Measurements from ENCODE around the gene INSRR. TPM values are rescaled to one million over a fixed set of nuclear protein-coding genes. Genes with fewer than 3 reads are reported as not detected.

INSRR gene
- total and polyA plus RNA-seq, 10 donors, result under 0.01 to 0.09 (median 0.09) TPM; not detected in 6

DNA sequence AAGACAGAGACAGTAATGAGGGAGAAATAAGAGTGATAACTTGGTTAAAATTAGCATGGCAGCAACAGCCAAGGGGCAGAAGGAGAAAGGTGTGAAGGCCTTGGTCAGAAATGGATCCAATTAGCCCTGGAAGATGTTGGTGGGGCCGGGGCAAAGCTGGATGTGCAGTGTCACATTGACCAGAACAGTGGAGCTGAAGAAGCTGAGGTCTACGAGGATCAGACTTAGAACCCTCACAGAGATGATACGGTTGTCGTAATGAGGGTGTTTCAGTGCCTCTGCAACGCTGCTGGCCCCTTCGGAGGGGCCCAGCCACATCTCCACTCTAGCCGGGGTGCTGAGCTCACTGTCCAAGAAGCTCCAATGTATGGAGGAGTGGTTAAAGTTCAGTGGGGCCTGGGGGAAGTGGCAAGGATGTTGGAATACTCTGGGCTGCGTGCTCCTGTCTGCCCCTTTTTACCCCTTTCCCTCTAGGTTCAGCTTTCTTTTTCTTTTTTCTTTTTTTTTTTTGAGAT, 56.4 kb downstream of the INSRR start:
- H3K36me3 ChIP-seq, result peaks cover 2 to 69% (median 44%) of the 10 kb centered on the region in 6 donors
- TF ChIP-seq POLR2AphosphoS5 (IDR thresholded peaks at IDR 0.05) (peak in 1 of 3 donors; percentile 31), POLR2A (IDR thresholded peaks at IDR 0.05) (no peak)
- TF ChIP-seq, protein P1, sequence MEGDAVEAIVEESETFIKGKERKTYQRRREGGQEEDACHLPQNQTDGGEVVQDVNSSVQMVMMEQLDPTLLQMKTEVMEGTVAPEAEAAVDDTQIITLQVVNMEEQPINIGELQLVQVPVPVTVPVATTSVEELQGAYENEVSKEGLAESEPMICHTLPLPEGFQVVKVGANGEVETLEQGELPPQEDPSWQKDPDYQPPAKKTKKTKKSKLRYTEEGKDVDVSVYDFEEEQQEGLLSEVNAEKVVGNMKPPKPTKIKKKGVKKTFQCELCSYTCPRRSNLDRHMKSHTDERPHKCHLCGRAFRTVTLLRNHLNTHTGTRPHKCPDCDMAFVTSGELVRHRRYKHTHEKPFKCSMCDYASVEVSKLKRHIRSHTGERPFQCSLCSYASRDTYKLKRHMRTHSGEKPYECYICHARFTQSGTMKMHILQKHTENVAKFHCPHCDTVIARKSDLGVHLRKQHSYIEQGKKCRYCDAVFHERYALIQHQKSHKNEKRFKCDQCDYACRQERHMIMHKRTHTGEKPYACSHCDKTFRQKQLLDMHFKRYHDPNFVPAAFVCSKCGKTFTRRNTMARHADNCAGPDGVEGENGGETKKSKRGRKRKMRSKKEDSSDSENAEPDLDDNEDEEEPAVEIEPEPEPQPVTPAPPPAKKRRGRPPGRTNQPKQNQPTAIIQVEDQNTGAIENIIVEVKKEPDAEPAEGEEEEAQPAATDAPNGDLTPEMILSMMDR (IDR thresholded peaks at IDR 0.05 in 8 of 11, conservative IDR thresholded peaks at IDR 0.05 in 3 of 11), result no peak
- H3K9me3 ChIP-seq, result no peaks in the 10 kb centered on the region
- H3K27me3 ChIP-seq (replicated peaks in 1 of 7), result no peaks in the 10 kb centered on the region
- intact Hi-C loops (cut with DNase I; ENCODE audit: low total_unique reads), result loop anchor here (10.0 kb wide), 1 partner anchor 52 kb away; the partner anchor contains the start of gene INSRR
- WGBS, 5 donors, result 83 to 96% (median 92%) methylated on average over 8 of the region's 8 CpGs
- no peak overlapping the region for H3K4me3 ChIP-seq
- no peak for DNase-seq
- H3K27ac ChIP-seq, result no peak overlapping the region
- H3K4me1 ChIP-seq, result peaks cover 0 to 45% (median 13%) of the 10 kb centered on the region in 6 donors

DNA sequence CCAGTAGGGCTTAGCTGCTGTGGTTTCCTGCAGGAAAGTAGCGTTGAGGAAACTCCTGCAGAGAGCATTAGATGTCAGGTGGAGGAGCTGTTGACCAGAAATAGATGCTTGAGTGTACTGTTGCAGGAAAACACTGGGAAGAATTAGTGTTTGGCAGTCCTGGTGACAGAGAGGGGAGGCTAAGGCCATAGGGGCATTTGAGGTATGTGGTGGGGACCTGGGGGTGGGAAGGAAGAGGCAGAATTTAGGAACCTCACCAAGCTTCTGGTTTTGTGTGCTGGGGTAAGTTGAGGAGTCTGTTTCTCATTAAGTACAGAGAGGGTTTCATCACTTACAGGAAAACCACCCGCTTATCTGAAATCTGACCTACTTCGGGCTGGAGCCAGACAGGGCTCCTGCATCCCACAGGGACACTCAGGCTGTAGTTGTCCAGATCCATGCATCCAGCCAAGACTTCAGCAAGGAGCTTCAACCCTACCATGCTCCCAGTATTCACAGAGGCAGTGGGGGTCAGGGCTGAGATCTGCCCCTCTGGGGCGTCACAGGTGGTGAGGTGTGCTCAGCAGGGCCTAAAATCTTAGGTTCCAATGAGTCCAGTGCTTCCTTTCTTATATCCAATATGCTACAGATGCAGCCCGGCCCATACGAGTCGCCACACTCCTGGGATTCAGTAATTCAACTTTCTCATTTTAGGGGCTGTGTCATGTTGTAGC, 57.4 kb downstream of the INSRR start:
- TF ChIP-seq, protein P1 (IDR thresholded peaks at IDR 0.05 in 8 of 11, conservative IDR thresholded peaks at IDR 0.05 in 3 of 11), result no peak
- peak in 2 of 3 donors; percentile 3 to 10 for TF ChIP-seq POLR2AphosphoS5 (IDR thresholded peaks at IDR 0.05)
- Histone ChIP-seq H3K4me3 (no peak overlapping the region), H3K27ac (peak overlapping the region in 2 of 8 donors; percentile 4 to 8), H3K9me3 (no peaks in the 10 kb centered on the region), H3K36me3 (peaks cover 2 to 72% (median 50%) of the 10 kb centered on the region in 6 donors), H3K4me1 (peaks cover 0 to 43% (median 11%) of the 10 kb centered on the region in 6 donors), H3K27me3 (replicated peaks in 1 of 7) (no peaks in the 10 kb centered on the region)
- WGBS, 5 donors, result 57 to 76% (median 73%) methylated on average over 7 of the region's 7 CpGs
- intact Hi-C loops (cut with DNase I; ENCODE audit: low total_unique reads), result loop anchor here (10.0 kb wide), 1 partner anchor 53 kb away; the partner anchor contains the start of gene INSRR
- no peak for DNase-seq

DNA sequence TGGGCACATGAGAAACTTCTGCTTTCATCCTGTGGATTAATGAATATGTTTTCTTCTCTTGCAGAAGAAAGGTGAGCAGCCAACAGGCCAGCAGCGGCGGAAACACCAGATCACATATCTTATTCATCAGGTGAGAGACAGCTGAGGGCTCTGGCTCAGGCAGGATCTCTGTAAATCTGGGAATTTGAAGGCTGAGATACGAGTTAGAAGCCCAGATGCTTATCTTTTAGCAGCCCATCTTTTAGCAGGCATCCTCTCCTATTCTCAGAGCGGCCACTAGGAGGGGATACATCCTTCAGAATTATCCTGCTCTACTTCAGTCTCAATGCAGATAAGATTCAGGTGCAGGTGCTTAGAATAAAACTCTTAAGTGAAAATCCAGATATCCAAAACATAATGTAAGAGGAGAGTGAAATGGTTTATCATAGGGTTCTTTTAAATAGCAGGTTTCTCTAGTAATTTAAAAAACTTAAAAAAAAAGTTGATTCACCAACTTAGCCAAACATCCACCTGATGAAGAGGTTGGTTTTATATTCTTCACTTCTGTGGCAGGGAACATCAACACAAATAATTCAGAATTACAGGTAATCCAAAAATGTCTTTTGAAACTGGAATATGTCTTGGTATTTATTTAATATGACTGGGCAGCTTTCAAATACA, 61.6 kb downstream of the INSRR start:
- no peak overlapping the region for H3K4me3 ChIP-seq
- peaks cover 0 to 37% (median 16%) of the 10 kb centered on the region in 6 donors for H3K4me1 ChIP-seq
- no peak for DNase-seq
- no peak for TF ChIP-seq POLR2A (IDR thresholded peaks at IDR 0.05)
- TF ChIP-seq POLR2AphosphoS5 (IDR thresholded peaks at IDR 0.05), result no peak
- TF ChIP-seq, protein P1 (IDR thresholded peaks at IDR 0.05 in 8 of 11, conservative IDR thresholded peaks at IDR 0.05 in 3 of 11), result peak; percentile 56 to 83 (median 73)
- H3K36me3 ChIP-seq, result peaks cover 2 to 100% (median 87%) of the 10 kb centered on the region in 6 donors
- H3K27me3 ChIP-seq (replicated peaks in 1 of 7), result no peaks in the 10 kb centered on the region
- no peaks in the 10 kb centered on the region for H3K9me3 ChIP-seq
- peak overlapping the region in 3 of 8 donors; percentile 17 to 59 (median 37) for H3K27ac ChIP-seq
- intact Hi-C loops (cut with DNase I; ENCODE audit: low total_unique reads), result no loop called here
- 43 to 64% (median 55%) methylated on average over 4 of the region's 4 CpGs for WGBS, 5 donors
